Fibroblast of the aortic adventitia (primary cell): ENCODE measurements around the gene GARNL3. TPM values are rescaled to one million over a fixed set of nuclear protein-coding genes. Genes with fewer than 3 reads are reported as not detected.

Experiments used
- DNase-seq: peaks from one replicate; pipeline ENCODE4 v3.0.0-alpha.2; 2010; ENCODE audit warnings: low read depth
- H3K4me3 ChIP-seq: 2 replicates; pipeline ENCODE4 v1.5.1; 2011; ENCODE audit warnings: low read depth, mild to moderate bottlenecking, control low read depth, low read length, moderate library complexity
- total RNA-seq: library from RNA; depleted of rRNA; stranded (reverse); fragments of >200 nt; gene quantifications from 2 replicates; pipeline ENCODE4 v1.2.3, GENCODE V29; 2012; ENCODE audit warnings: low replicate concordance
- TF ChIP-seq, protein P1 (sequence below): IDR thresholded peaks from 2 replicates; pipeline ENCODE4 v1.5.1; 2011; ENCODE audit warnings: mild to moderate bottlenecking, low read length, control low read depth, inconsistent platforms; ENCODE audit not compliant: insufficient read depth

The GARNL3 gene
- total RNA-seq, 1 donor = 2.5 TPM

DNA sequence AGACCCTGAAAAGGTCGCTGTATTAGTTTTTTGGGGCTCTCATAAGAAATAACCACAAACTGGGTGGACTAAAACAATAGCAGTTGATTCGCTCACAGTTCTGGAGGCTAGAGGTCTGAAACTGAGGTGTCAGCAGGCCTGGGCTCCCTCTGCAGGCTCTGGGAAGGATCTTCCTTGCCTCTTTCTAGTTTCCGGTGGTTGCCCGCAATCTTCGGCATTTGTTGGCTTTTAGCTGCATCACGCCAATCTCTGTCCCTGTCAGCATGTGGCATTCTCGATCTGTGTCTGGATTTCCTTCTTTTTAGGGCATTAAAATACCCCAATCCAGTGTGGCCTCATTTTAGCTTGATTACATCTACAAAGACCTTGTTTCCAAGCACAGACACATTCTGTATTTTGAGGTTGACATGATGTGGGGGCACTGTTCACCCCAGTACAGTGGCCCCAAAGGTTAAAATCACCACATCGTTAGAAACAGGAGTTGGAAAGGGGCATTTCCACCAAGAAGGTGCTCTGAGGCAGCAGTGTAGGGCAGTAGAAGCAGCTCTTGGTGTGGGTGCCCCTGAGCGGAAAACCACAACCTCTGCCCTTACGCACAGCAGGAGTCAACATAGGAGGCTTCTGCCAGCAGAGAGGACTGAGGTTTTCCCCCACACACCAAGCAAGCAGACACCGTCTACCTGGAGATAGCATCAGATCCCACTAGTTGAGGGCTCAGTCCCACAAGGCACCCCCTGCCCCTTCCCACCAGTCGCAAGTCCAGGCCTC lies 173.1 kb downstream of the GARNL3 start:
- TF ChIP-seq, protein P1, sequence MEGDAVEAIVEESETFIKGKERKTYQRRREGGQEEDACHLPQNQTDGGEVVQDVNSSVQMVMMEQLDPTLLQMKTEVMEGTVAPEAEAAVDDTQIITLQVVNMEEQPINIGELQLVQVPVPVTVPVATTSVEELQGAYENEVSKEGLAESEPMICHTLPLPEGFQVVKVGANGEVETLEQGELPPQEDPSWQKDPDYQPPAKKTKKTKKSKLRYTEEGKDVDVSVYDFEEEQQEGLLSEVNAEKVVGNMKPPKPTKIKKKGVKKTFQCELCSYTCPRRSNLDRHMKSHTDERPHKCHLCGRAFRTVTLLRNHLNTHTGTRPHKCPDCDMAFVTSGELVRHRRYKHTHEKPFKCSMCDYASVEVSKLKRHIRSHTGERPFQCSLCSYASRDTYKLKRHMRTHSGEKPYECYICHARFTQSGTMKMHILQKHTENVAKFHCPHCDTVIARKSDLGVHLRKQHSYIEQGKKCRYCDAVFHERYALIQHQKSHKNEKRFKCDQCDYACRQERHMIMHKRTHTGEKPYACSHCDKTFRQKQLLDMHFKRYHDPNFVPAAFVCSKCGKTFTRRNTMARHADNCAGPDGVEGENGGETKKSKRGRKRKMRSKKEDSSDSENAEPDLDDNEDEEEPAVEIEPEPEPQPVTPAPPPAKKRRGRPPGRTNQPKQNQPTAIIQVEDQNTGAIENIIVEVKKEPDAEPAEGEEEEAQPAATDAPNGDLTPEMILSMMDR = no peak
- no peak for DNase-seq
- H3K4me3 ChIP-seq = no peak overlapping the region

DNA sequence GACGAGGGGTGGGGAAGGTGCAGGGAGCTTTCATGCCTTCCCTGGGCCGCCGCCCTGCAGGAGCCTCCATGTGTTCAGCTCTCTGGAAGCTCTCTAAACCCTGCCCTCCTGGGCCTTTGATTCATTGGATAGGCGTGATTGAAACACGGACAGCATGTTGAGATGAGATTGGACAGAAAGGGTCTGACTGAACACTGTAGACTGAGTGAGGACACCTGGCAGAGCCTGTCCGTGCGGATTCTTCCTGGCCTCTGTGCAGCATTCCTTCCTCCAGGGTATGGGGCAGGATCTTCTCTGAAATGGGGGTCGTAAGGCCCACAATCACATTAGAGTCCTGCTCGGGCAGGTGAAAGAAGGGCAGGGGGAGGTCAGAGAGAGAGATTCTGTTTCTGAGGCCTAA lies 173.8 kb downstream of the GARNL3 start:
- no peak overlapping the region for H3K4me3 ChIP-seq
- no peak for DNase-seq
- TF ChIP-seq, protein P1 = no peak

Other genes with a start within 250 kb of the GARNL3 start
- gene ANGPTL2, start 142.1 kb upstream of the GARNL3 start, total RNA-seq = 41.0 and 47.5 TPM in 2 replicates
- 5.5 TPM in 1 of 2 replicates, not detected in the other for gene SLC2A8, start 132.4 kb downstream of the GARNL3 start, total RNA-seq
- gene ZNF79, start 159.6 kb downstream of the GARNL3 start, total RNA-seq = 10.2 and 21.0 TPM in 2 replicates
- 511 and 2,619 TPM in 2 replicates for gene RPL12, start 186.6 kb downstream of the GARNL3 start, total RNA-seq
- 12.9 and 15.3 TPM in 2 replicates for gene LRSAM1, start 186.7 kb downstream of the GARNL3 start, total RNA-seq